H1 (cell line): ENCODE measurements around the gene CAP2. TPM values are rescaled to one million over a fixed set of nuclear protein-coding genes. Genes with fewer than 3 reads are reported as not detected.

Experiments
- CTCF ChIA-PET: fragments of 300-600 bp; sonication (Branson Sonifier 250); formaldehyde crosslinking; loops from one replicate; lab custom pipeline; 2021; ENCODE audit not compliant: partially characterized antibody; lab: Charles Lee
- POLR2A ChIA-PET: fragments of 300-600 bp; sonication (Branson Sonifier 250); formaldehyde crosslinking; loops from one replicate; lab custom pipeline; 2021; ENCODE audit warnings: inconsistent platforms; ENCODE audit not compliant: partially characterized antibody; lab: Charles Lee
- DNase-seq, 2 experiments: peaks; one replicate each; pipeline versions ENCODE4 v3.0.0 to v3.0.0-alpha.2; 2010 to 2022; ENCODE audit warnings: low spot score in 2 of 2, low read depth in 1 of 2, mixed read lengths in 1 of 2
- FAIRE-seq: peaks from 2 replicates; lab custom pipeline; 2011; peaks lifted over from hg19 to GRCh38; lab: Jason Lieb, UNC
- H2AFZ ChIP-seq: 2 replicates; pipeline ENCODE4 v1.8.1; 2012; ENCODE audit warnings: low read length, inconsistent platforms
- H2AK5ac ChIP-seq: 2 replicates; pipeline ENCODE4 v1.6.1; 2013; ENCODE audit warnings: low read depth, low read length
- H2BK120ac ChIP-seq: replicated peaks from 2 replicates; pipeline ENCODE3; 2013; ENCODE audit warnings: low read depth, low read length, inconsistent platforms
- H2BK12ac ChIP-seq: 2 replicates; pipeline ENCODE4 v1.6.1; 2013; ENCODE audit warnings: low read depth, low read length
- H2BK15ac ChIP-seq: 2 replicates; pipeline ENCODE4 v1.6.1; 2013; ENCODE audit warnings: low read length
- H2BK20ac ChIP-seq: 2 replicates; pipeline ENCODE4 v1.6.1; 2013; ENCODE audit warnings: low read length
- H2BK5ac ChIP-seq: 2 replicates; pipeline ENCODE4 v1.6.1; 2013; ENCODE audit warnings: low read depth, low read length
- H3K14ac ChIP-seq: 2 replicates; pipeline ENCODE4 v1.6.1; 2013; ENCODE audit warnings: inconsistent platforms; ENCODE audit not compliant: insufficient read length
- H3K18ac ChIP-seq: 2 replicates; pipeline ENCODE4 v1.6.1; 2013; ENCODE audit warnings: low read length; ENCODE audit errors: extremely low read depth
- H3K23ac ChIP-seq: 2 replicates; pipeline ENCODE4 v1.6.1; 2013; ENCODE audit warnings: inconsistent platforms; ENCODE audit not compliant: insufficient read length
- H3K23me2 ChIP-seq: 2 replicates; pipeline ENCODE4 v1.6.1; 2013; ENCODE audit warnings: low read depth, low read length
- H3K27ac ChIP-seq: 2 replicates; pipeline ENCODE4 v1.6.1; 2011; ENCODE audit warnings: low read depth, low read length, inconsistent platforms
- H3K27me3 ChIP-seq, 4 experiments: replicated peaks in 1 of 4; 1 replicate in 1 of 4; 2 replicates in 3 of 4; pipeline versions ENCODE4 v1.6.1 to v1.8.1; 2011 to 2013; ENCODE audit warnings: low read length in 3 of 4, mild to moderate bottlenecking in 3 of 4, inconsistent platforms in 2 of 4, mixed read lengths in 2 of 4, moderate library complexity in 1 of 4; ENCODE audit not compliant: control insufficient read depth in 3 of 4, insufficient read depth in 3 of 4; ENCODE audit errors: extremely low read depth in 1 of 4
- H3K36me3 ChIP-seq, 4 experiments: 2 replicates each; pipeline versions ENCODE4 v1.6.1 to v1.8.1; 2011 to 2013; ENCODE audit warnings: mild to moderate bottlenecking in 4 of 4, low read length in 3 of 4, moderate library complexity in 2 of 4, control low read depth in 1 of 4, inconsistent platforms in 1 of 4; ENCODE audit not compliant: insufficient read depth in 4 of 4, control insufficient read depth in 2 of 4
- H3K4ac ChIP-seq: replicated peaks from 2 replicates; pipeline ENCODE3; 2013; ENCODE audit warnings: low read length, low read depth, mixed read lengths, inconsistent platforms; ENCODE audit not compliant: insufficient read length
- H3K4me1 ChIP-seq, 4 experiments: replicated peaks in 1 of 4; 1 replicate in 1 of 4; 2 replicates in 3 of 4; pipeline versions ENCODE4 v1.6.1 to v1.8.1; 2011 to 2013; ENCODE audit warnings: low read length in 3 of 4, inconsistent platforms in 2 of 4, mixed read lengths in 1 of 4; ENCODE audit not compliant: insufficient read depth in 4 of 4, control insufficient read depth in 3 of 4
- H3K4me2 ChIP-seq, 2 experiments: 2 replicates each; pipeline versions ENCODE4 v1.6.1 to v1.8.1; 2011 to 2013; ENCODE audit warnings: low read depth in 2 of 2, low read length in 2 of 2, control low read depth in 1 of 2, inconsistent platforms in 1 of 2, mild to moderate bottlenecking in 1 of 2; ENCODE audit not compliant: insufficient read depth in 1 of 2
- H3K4me3 ChIP-seq, 4 experiments: fragments of 200-600, 300-600 bp in 1 of 4; sonication (generic), shearing (Covaris generic), sonication (Bioruptor Twin) in 1 of 4; 2 replicates each; pipeline versions ENCODE4 v1.5.1 to v1.8.1; 2011 to 2016; ENCODE audit warnings: low read length in 4 of 4, low read depth in 3 of 4, control low read depth in 2 of 4, inconsistent platforms in 2 of 4, mild to moderate bottlenecking in 2 of 4, mixed read lengths in 1 of 4, moderate library complexity in 1 of 4; ENCODE audit not compliant: insufficient read depth in 2 of 4; ENCODE audit errors: extremely low read depth in 1 of 4
- H3K56ac ChIP-seq: replicated peaks from 2 replicates; pipeline ENCODE3; 2013; ENCODE audit warnings: low read depth, mild to moderate bottlenecking, mixed read lengths, low read length, inconsistent platforms; ENCODE audit not compliant: insufficient read length
- H3K79me1 ChIP-seq: 2 replicates; pipeline ENCODE4 v1.6.1; 2013; ENCODE audit warnings: low read depth, low read length, control low read depth
- H3K79me2 ChIP-seq, 2 experiments: 2 replicates each; pipeline versions ENCODE4 v1.6.1 to v1.8.1; 2012 to 2013; ENCODE audit warnings: low read length in 2 of 2, mild to moderate bottlenecking in 2 of 2, inconsistent platforms in 1 of 2; ENCODE audit not compliant: insufficient read depth in 2 of 2, control insufficient read depth in 1 of 2
- H3K9ac ChIP-seq, 4 experiments: replicated peaks in 1 of 4; 1 replicate in 1 of 4; 2 replicates in 3 of 4; pipeline versions ENCODE4 v1.6.1 to v1.8.1; 2011 to 2013; ENCODE audit warnings: low read depth in 3 of 4, low read length in 3 of 4, control low read depth in 2 of 4, mild to moderate bottlenecking in 2 of 4, moderate library complexity in 2 of 4, inconsistent platforms in 1 of 4; ENCODE audit errors: extremely low read depth in 1 of 4
- H3K9me3 ChIP-seq, 2 experiments: 2 replicates each; pipeline versions ENCODE4 v1.6.1 to v1.8.1; 2012 to 2013; ENCODE audit warnings: mild to moderate bottlenecking in 2 of 2, moderate library complexity in 2 of 2, control low read depth in 1 of 2, inconsistent platforms in 1 of 2, low read depth in 1 of 2, low read length in 1 of 2, mixed read lengths in 1 of 2; ENCODE audit not compliant: insufficient read depth in 2 of 2
- H4K20me1 ChIP-seq, 2 experiments: replicated peaks in 1 of 2; 2 replicates each; pipeline versions ENCODE3 to v1.8.1; 2011 to 2013; ENCODE audit warnings: inconsistent platforms in 2 of 2, low read length in 2 of 2, mild to moderate bottlenecking in 1 of 2; ENCODE audit not compliant: insufficient read depth in 2 of 2, control insufficient read depth in 1 of 2
- H4K5ac ChIP-seq: 2 replicates; pipeline ENCODE4 v1.6.1; 2013; ENCODE audit warnings: low read length, low read depth, mixed read lengths, inconsistent platforms; ENCODE audit not compliant: insufficient read length
- H4K8ac ChIP-seq: 2 replicates; pipeline ENCODE4 v1.8.0; 2013; ENCODE audit warnings: mild to moderate bottlenecking, moderate library complexity, low read length, inconsistent platforms; ENCODE audit not compliant: insufficient read depth; ENCODE audit errors: extremely low read depth
- H4K91ac ChIP-seq: replicated peaks from 2 replicates; pipeline ENCODE3; 2013; ENCODE audit warnings: low read length, mixed read lengths, inconsistent platforms; ENCODE audit not compliant: insufficient read length
- EGR1 ChIP-seq: IDR thresholded peaks from 2 replicates; pipeline ENCODE4 v1.6.1; 2011; ENCODE audit warnings: low read depth, low read length, borderline replicate concordance
- POLR2AphosphoS5 ChIP-seq: IDR thresholded peaks from 2 replicates; pipeline ENCODE4 v1.6.1; 2011; ENCODE audit warnings: low read depth, low read length
- ZNF274 ChIP-seq: IDR thresholded peaks from 2 replicates; pipeline ENCODE4 v1.7.0; 2012; ENCODE audit warnings: low read length, borderline replicate concordance; ENCODE audit errors: extremely low read depth
- WGBS, 2 experiments: shearing (Covaris generic) in 1 of 2; methylation state at CpG; one replicate each; pipeline versions ENCODE4 v1.1.6 to v1.1.7; 2013 to 2015; ENCODE audit warnings: low lambda C conversion rate in 2 of 2, mixed read lengths in 2 of 2, inconsistent platforms in 1 of 2, low coverage in 1 of 2, missing lambda C conversion rate in 1 of 2; ENCODE audit not compliant: insufficient replicate concordance in 2 of 2, insufficient coverage in 1 of 2, insufficient read length in 1 of 2; ENCODE audit errors: extremely low coverage in 1 of 2, missing lambda C conversion rate in 1 of 2; 5-methylcytosine and 5-hydroxymethylcytosine counted together
- polyA plus RNA-seq, 7 experiments: library from polyadenylated mRNA; depleted of rRNA in 3 of 7; stranded (reverse) in 5 of 7; unstranded in 2 of 7; fragments of >200 nt in 5 of 7; fragments of 200-250 nt in 2 of 7; gene quantifications; 1 replicate in 5 of 7; 2 replicates in 1 of 7; 4 replicates in 1 of 7; pipeline versions ENCODE4 v1.2.1 to v1.2.3, GENCODE V29; 2011 to 2013; ENCODE audit warnings: missing spikeins in 2 of 7, mixed read lengths in 2 of 7
- total RNA-seq: library from RNA; stranded (reverse); fragmentation: NEBNext Ultra II Directional; extraction: Animal tissue kit (Norgen Biotek cat#: 25700); gene quantifications from 2 replicates; pipeline ENCODE4 v1.2.1, GENCODE V29; 2021

CAP2 gene
- total and polyA plus RNA-seq, 2 of the 8 experiments (the other 6 are each of a cell fraction or from before 2014, with no cell fraction given) = 7.2 to 10.0 TPM

DNA sequence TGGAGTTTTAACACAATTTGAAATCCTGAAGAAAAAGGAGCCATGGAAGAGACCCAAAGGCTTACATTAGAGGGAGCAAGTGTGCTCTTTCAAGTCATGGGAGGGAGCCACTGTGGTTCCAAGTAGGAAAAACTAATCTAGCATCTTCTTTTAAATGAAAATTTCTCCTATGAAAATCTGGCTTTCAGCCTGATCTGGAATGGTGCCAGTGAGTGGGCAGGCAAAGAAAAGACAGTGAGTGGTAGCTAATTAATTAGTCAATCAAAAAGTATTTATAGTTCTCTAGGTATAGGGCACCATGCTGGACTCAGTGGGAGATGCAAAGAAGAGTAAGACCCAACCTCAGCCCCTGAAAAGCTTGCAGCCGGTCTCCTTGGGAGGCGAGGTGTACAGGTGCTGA is 21.9 kb downstream of the CAP2 start:
- Histone ChIP-seq H2BK120ac (no peak overlapping the region), H3K4me3 (no peak overlapping the region), H4K5ac (no peak overlapping the region), H4K8ac (no peak overlapping the region), H3K4me2 (no peak overlapping the region), H2AFZ (no peak overlapping the region), H3K4me1 (peaks cover 0 to 7% (median 3%) of the 10 kb centered on the region in 4 experiments; a peak in 4 of 7 replicates), H3K23me2 (no peaks in the 10 kb centered on the region), H3K27me3 (no peaks in the 10 kb centered on the region), H2BK15ac (no peak overlapping the region), H3K27ac (no peak overlapping the region), H3K18ac (no peak overlapping the region), H3K79me1 (peaks cover 3% of the 10 kb centered on the region; the same call in 1 of the 2 replicates), H2BK12ac (no peak overlapping the region), H3K36me3 (no peaks in the 10 kb centered on the region), H3K23ac (no peak overlapping the region), H3K56ac (no peak overlapping the region), H4K20me1 (no peaks in the 10 kb centered on the region), H3K79me2 (peaks cover 0 to 15% of the 10 kb centered on the region in 2 experiments; a peak in 1 of 4 replicates), H2AK5ac (no peak overlapping the region), H3K9ac (no peak overlapping the region), H4K91ac (no peak overlapping the region), H2BK20ac (no peak overlapping the region), H2BK5ac (no peak overlapping the region), H3K4ac (no peak overlapping the region), H3K14ac (no peak overlapping the region), H3K9me3 (peaks cover under 1 to 4% of the 10 kb centered on the region in 2 experiments; a peak in 2 of 4 replicates)
- POLR2A ChIA-PET = interaction anchor here (1.7 kb wide), 1 partner anchor 20 kb away, joined by 3 read pairs; no protein-coding TSS in a partner anchor
- TF ChIP-seq POLR2AphosphoS5 (no peak), ZNF274 (no peak), EGR1 (no peak)
- WGBS, 2 experiments = 100% methylated on average over 2 of the region's 2 CpGs; no CpG with 5 or more reads in 1 of the 2 experiments
- DNase-seq (no peak), FAIRE-seq (no peak)
- CTCF ChIA-PET = interaction anchor here (0.7 to 1.3 kb wide), 2 partner anchors 20 to 90 kb away, joined by 3 to 4 read pairs; no protein-coding TSS in a partner anchor
